B cell (primary cell): ENCODE measurements around the gene C19orf81. TPM values are rescaled to one million over a fixed set of nuclear protein-coding genes. Genes with fewer than 3 reads are reported as not detected.

Experiments
- ATAC-seq: fragments of 200-7000 bp; cut with Tn5 transposase; one replicate; pipeline ENCODE4 v1.10.0; 2021; ENCODE audit warnings: low read depth, mild to moderate bottlenecking, moderate number of reproducible peaks, moderate library complexity
- CTCF ChIA-PET: fragments of 350-600 bp; sonication (Branson Sonifier 250); formaldehyde crosslinking; loops from one replicate; lab custom pipeline; 2021; ENCODE audit warnings: antibody characterized with exemption, inconsistent platforms; lab: Charles Lee
- POLR2A ChIA-PET: fragments of 350-600 bp; sonication (Branson Sonifier 250); formaldehyde crosslinking; loops from one replicate; lab custom pipeline; 2021; ENCODE audit warnings: antibody characterized with exemption; lab: Charles Lee
- DNase-seq: peaks from one replicate; pipeline ENCODE4 v3.0.0; 2013
- H2AFZ ChIP-seq: 2 replicates; pipeline ENCODE4 v1.6.1; 2012; ENCODE audit warnings: mild to moderate bottlenecking, low read depth, low read length; ENCODE audit not compliant: insufficient read depth, poor library complexity, severe bottlenecking
- H3K27ac ChIP-seq, 2 donors: 1 replicate in 1 of 2; 2 replicates in 1 of 2; pipeline ENCODE4 v1.5.1; 2012 to 2013; ENCODE audit warnings: low read length in 2 of 2, mild to moderate bottlenecking in 2 of 2, moderate library complexity in 1 of 2
- H3K27me3 ChIP-seq, 4 experiments: fragments of 200-600 bp in 1 of 4; sonication (generic) in 1 of 4; replicated peaks in 1 of 4; 1 replicate in 2 of 4; 2 replicates in 2 of 4; pipeline versions ENCODE4 v1.6.1 to v1.7.0; 2013 to 2016; ENCODE audit warnings: low read length in 3 of 4, mild to moderate bottlenecking in 2 of 4, mixed read lengths in 1 of 4, moderate library complexity in 1 of 4; ENCODE audit not compliant: insufficient read depth in 4 of 4, control insufficient read depth in 3 of 4; ENCODE audit errors: control extremely low read depth in 1 of 4
- H3K36me3 ChIP-seq, 2 experiments: replicated peaks in 1 of 2; 1 replicate in 1 of 2; 2 replicates in 1 of 2; pipeline versions ENCODE4 v1.6.1 to v1.7.1; 2013; ENCODE audit warnings: low read length in 1 of 2; ENCODE audit not compliant: insufficient read depth in 2 of 2, control insufficient read depth in 1 of 2; ENCODE audit errors: control extremely low read depth in 1 of 2, extremely low read depth in 1 of 2
- H3K4me1 ChIP-seq, 2 donors: fragments of 200-600 bp in 1 of 2; sonication (generic) in 1 of 2; 1 replicate in 1 of 2; 2 replicates in 1 of 2; pipeline versions ENCODE4 v1.5.1 to v1.6.1; 2013 to 2017; ENCODE audit warnings: low read length in 2 of 2; ENCODE audit not compliant: control insufficient read depth in 2 of 2, insufficient read depth in 2 of 2
- H3K4me2 ChIP-seq: replicated peaks from 2 replicates; pipeline ENCODE3; 2012; ENCODE audit warnings: mild to moderate bottlenecking, low read depth, low read length; ENCODE audit not compliant: poor library complexity, severe bottlenecking
- H3K4me3 ChIP-seq, 5 experiments: fragments of 200-600 bp in 1 of 5; sonication (generic) in 1 of 5; 1 replicate in 3 of 5; 2 replicates in 2 of 5; pipeline versions ENCODE4 v1.5.1 to v1.7.0; 2011 to 2016; ENCODE audit warnings: low read length in 4 of 5, mild to moderate bottlenecking in 4 of 5, low read depth in 2 of 5, control low read depth in 1 of 5, moderate library complexity in 1 of 5; ENCODE audit not compliant: insufficient read depth in 1 of 5; ENCODE audit errors: control extremely low read depth in 1 of 5, extremely low read depth in 1 of 5
- H3K79me2 ChIP-seq: fragments of 200-600 bp; sonication (generic); one replicate; pipeline ENCODE4 v1.6.0; 2016; ENCODE audit warnings: low read length; ENCODE audit not compliant: control insufficient read depth, insufficient read depth
- H3K9ac ChIP-seq: fragments of 200-600 bp; sonication (generic); 2 replicates; pipeline ENCODE4 v1.6.1; 2017; ENCODE audit warnings: mild to moderate bottlenecking, low read length, moderate library complexity
- H3K9me3 ChIP-seq, 3 donors: one replicate each; pipeline versions ENCODE4 v1.6.1 to v1.7.1; 2013; ENCODE audit warnings: low read length in 2 of 3; ENCODE audit not compliant: control insufficient read depth in 2 of 3, insufficient read depth in 1 of 3; ENCODE audit errors: control extremely low read depth in 1 of 3
- H4K20me1 ChIP-seq: 2 replicates; pipeline ENCODE4 v1.6.0; 2012; ENCODE audit warnings: mild to moderate bottlenecking, low read length; ENCODE audit not compliant: insufficient read depth, control insufficient read depth, poor library complexity, severe bottlenecking
- H3K27ac Mint-ChIP-seq: one replicate; pipeline ENCODE4 v1.8.0; 2021; ENCODE audit warnings: mixed read lengths
- H3K27me3 Mint-ChIP-seq: one replicate; pipeline ENCODE4 v1.8.0; 2021; ENCODE audit warnings: mixed read lengths
- H3K4me1 Mint-ChIP-seq: one replicate; pipeline ENCODE4 v1.8.0; 2021; ENCODE audit warnings: mixed read lengths
- H3K4me3 Mint-ChIP-seq: one replicate; pipeline ENCODE4 v1.8.0; 2021; ENCODE audit warnings: mixed read lengths
- H3K9me3 Mint-ChIP-seq: one replicate; pipeline ENCODE4 v1.8.0; 2022; ENCODE audit warnings: mixed read lengths; ENCODE audit not compliant: insufficient read depth
- EZH2 ChIP-seq: IDR thresholded peaks from 2 replicates; pipeline ENCODE4 v1.6.1; 2012; ENCODE audit warnings: borderline replicate concordance, low read depth, mild to moderate bottlenecking, moderate library complexity, low read length; ENCODE audit not compliant: insufficient read depth, poor library complexity, severe bottlenecking
- WGBS: methylation state at CpG from one replicate; pipeline ENCODE4 v1.1.5; 2013; ENCODE audit warnings: missing lambda C conversion rate; ENCODE audit not compliant: insufficient coverage; 5-methylcytosine and 5-hydroxymethylcytosine counted together
- intact Hi-C: fragments of 100-400 bp; cut with micrococcal nuclease; formaldehyde crosslinking; loops from one replicate; pipeline ENCODE4 v1.10.0; 2022
- polyA plus RNA-seq: library from polyadenylated mRNA; depleted of rRNA; stranded (reverse); fragments of >200 nt; gene quantifications from 2 replicates; pipeline ENCODE4 v1.2.3, GENCODE V29; 2012
- total RNA-seq, 2 donors: library from RNA; stranded (reverse); fragments of 120-200 nt in 1 of 2; gene quantifications; 1 replicate in 1 of 2; 2 replicates in 1 of 2; pipeline versions ENCODE4 v1.2.3 to v1.2.4, GENCODE V29; 2013 to 2022
- TF ChIP-seq, protein P1 (sequence below): fragments of 200-600 bp; IDR thresholded peaks from one replicate; pipeline ENCODE4 v1.8.0; 2022; ENCODE audit warnings: antibody characterized with exemption, mild to moderate bottlenecking

C19orf81 gene
- total and polyA plus RNA-seq, 2 donors (not counting 1 experiment from before 2014, with no cell fraction given), result 0.37 TPM; not detected in 1

- TF ChIP-seq, protein P1, sequence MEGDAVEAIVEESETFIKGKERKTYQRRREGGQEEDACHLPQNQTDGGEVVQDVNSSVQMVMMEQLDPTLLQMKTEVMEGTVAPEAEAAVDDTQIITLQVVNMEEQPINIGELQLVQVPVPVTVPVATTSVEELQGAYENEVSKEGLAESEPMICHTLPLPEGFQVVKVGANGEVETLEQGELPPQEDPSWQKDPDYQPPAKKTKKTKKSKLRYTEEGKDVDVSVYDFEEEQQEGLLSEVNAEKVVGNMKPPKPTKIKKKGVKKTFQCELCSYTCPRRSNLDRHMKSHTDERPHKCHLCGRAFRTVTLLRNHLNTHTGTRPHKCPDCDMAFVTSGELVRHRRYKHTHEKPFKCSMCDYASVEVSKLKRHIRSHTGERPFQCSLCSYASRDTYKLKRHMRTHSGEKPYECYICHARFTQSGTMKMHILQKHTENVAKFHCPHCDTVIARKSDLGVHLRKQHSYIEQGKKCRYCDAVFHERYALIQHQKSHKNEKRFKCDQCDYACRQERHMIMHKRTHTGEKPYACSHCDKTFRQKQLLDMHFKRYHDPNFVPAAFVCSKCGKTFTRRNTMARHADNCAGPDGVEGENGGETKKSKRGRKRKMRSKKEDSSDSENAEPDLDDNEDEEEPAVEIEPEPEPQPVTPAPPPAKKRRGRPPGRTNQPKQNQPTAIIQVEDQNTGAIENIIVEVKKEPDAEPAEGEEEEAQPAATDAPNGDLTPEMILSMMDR, result peak; percentile 51
- no peak for TF ChIP-seq EZH2
- peak; percentile 57 for DNase-seq
- CTCF ChIA-PET, result interaction anchor here (0.5 to 1.0 kb wide), 5 partner anchors 215 to 443 kb away, joined by 3 to 4 read pairs (median 3); no protein-coding TSS in a partner anchor
- H3K27me3 Mint-ChIP-seq, result peaks cover 39% of the 10 kb centered on the region
- Histone ChIP-seq H2AFZ (no peak overlapping the region), H3K4me1 (no peaks in the 10 kb centered on the region), H4K20me1 (no peaks in the 10 kb centered on the region), H3K4me2 (no peak overlapping the region), H3K4me3 (no peak overlapping the region), H3K9me3 (peaks cover 0 to 10% (median 0%) of the 10 kb centered on the region in 3 donors), H3K9ac (no peak overlapping the region), H3K36me3 (no peaks in the 10 kb centered on the region), H3K79me2 (no peaks in the 10 kb centered on the region), H3K27me3 (peaks cover 0 to 41% (median 5%) of the 10 kb centered on the region in 4 experiments), H3K27ac (no peak overlapping the region)
- peak; percentile 58 for ATAC-seq
- no peaks in the 10 kb centered on the region for H3K4me1 Mint-ChIP-seq
- no peak overlapping the region for H3K4me3 Mint-ChIP-seq
- POLR2A ChIA-PET, result no interaction called here
- intact Hi-C loops, result loop anchor here (1.0 kb wide), 1 partner anchor 217 kb away; no protein-coding TSS in a partner anchor
- no peaks in the 10 kb centered on the region for H3K9me3 Mint-ChIP-seq
- H3K27ac Mint-ChIP-seq, result no peak overlapping the region
- WGBS, result 57% methylated on average over 5 of the region's 9 CpGs
Measured at GRCh38 chr19:50705422-50706019, 56.3 kb downstream of the C19orf81 start.

DNA sequence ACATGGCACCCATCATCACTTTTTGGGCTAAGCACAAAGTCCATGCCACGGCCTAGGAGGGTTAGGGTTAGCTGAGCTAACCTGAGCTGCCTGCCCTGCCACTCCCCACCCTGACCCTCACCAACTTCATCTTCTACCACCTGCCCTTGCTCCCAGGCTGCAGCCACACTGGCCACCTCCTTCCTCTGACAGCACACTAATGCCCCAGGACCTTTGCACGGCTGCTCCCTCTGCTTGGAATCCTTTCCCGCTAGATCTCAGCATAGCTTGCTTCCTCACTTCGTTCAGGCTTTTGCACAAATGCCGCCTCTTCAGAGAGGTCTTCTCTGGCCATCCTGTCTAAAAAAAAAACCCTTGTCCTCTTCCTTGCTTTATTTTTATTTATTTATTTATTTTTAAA lies 57.1 kb downstream of the C19orf81 start:
- Mint-ChIP-seq H3K4me1 (no peaks in the 10 kb centered on the region), H3K4me3 (no peak overlapping the region), H3K27ac (no peak overlapping the region), H3K27me3 (peaks cover 43% of the 10 kb centered on the region), H3K9me3 (no peaks in the 10 kb centered on the region)
- DNase-seq, result no peak
- intact Hi-C loops, result no loop called here
- Histone ChIP-seq H3K27me3 (peaks cover 0 to 41% (median 7%) of the 10 kb centered on the region in 4 experiments), H3K4me2 (no peak overlapping the region), H3K36me3 (no peaks in the 10 kb centered on the region), H2AFZ (no peak overlapping the region), H3K79me2 (no peaks in the 10 kb centered on the region), H3K9ac (no peak overlapping the region), H3K4me3 (no peak overlapping the region), H3K9me3 (peaks cover 0 to 10% (median 0%) of the 10 kb centered on the region in 3 donors), H3K27ac (no peak overlapping the region), H4K20me1 (no peaks in the 10 kb centered on the region), H3K4me1 (no peaks in the 10 kb centered on the region)
- TF ChIP-seq EZH2, result no peak
- TF ChIP-seq, protein P1, result no peak
- ATAC-seq, result no peak
- 95% methylated on average over 3 of the region's 5 CpGs for WGBS
- ChIA-PET POLR2A (no interaction called here), CTCF (no interaction called here)
